NCI-H1048 (cell line): ENCODE data around the gene WFDC6.
"Not testable (repeated sequence)": the region's sequence is repeated elsewhere in the genome, so short reads cannot be mapped to it uniquely, and the experiment has no call there.

Source experiments
- DNase-seq: peaks from one replicate; lab custom pipeline; 2025; lab: John Stamatoyannopoulos, UW

The WFDC6 gene

DNA sequence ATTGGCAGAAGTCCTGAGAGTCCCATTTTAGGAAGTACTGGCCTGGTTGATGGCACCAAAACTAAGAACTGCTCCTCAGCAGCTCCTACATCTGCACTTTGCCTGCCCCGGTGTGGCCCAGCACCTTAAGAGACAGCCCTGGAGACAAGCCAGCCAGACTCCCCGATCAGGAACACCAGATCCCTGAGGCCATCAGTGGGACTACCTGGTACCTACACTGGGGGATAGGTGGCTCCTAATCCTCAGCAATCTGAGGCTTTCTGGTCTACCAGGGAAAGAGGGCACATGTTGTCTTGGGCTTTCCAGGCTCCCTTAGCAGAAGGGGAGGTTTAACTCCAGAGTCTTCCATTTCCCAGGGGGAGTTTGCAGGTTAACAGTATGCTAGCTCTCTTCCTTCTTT lies at the start of gene WFDC6:
TSS of gene WFDC6 (minus strand) at position 101 of the 400 bp plus-strand sequence. CDS start at position 26, 75 bp downstream.
- DNase-seq, result no peak

DNA sequence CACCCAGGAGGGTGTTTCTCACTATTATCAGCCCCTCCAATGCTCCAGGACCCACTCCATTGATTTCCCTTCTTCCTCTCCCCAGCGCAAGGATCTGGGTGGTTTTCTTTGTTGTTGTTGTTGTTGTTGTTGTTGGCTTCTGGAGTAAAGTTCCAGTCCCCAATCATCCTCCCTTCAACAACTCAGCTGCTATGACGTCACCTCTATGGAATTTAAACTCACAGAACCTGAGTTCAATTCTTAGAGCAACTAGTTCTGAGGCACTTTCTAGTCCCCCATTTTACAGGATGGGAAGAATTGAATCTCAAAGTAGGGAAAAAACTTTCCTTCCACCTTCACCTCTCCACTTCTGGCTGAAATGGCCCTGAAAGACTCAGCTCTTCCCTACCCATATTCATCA lies 49.5 kb upstream of the WFDC6 start:
- no peak for DNase-seq

DNA sequence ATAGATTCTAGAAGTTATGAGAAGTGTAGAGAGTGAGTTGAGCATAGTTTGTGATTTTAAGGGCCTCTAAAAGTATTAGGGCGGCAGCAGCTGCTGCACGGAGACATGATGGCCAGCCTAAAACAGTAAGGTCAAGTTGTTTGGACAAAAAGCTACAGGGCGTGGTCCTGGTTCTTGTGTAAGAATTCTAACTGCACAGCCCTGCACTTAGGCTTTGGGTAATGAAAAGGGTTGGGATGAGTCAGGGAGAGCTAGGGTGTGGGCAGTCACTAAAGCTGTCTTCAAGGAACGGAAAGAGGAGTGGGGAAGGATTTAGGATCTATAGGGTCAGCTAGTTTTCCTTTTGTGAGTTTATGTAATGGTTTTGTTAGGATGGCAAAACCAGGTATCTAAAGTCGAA lies 46.7 kb upstream of the WFDC6 start:
- not testable (repeated sequence) for DNase-seq

DNA sequence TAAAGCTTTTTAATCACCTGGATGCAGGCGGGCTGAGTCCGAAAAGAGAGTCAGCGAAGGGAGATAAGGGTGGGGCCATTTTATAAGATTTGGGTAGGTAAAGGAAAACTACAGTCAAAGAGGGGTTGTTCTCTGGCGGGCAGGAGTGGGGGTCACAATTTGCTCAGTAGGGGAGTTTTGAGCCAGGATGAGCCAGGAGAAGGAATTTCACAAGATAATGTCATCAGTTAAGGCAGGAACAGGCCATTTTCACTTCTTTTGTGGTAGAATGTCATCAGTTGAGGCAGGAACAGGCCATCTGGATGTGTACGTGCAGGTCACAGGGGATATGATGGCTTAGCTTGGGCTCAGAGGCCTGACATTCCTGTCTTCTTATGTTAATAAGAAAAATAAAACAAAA lies 45.0 kb upstream of the WFDC6 start:
- DNase-seq, result not testable (repeated sequence)

DNA sequence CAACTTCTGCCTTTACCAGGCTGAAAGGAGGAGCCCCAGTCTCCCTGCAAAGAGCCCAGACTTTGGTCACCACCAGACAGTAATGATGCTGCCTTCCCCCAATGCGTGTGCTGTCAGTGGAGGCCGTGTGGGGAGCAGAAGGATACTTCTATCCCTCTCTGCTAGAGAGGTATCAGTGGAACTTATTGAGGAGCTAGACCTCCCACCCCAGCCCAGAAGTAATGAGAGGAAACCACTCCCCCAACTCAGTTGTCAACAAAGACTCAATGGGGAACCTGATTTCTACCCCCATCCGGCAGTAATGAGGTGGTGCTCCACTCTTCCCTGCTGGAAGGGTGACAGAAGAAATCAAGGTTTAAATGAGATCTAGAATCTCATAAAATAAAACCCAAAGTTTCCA lies 44.2 kb upstream of the WFDC6 start:
- no peak for DNase-seq

DNA sequence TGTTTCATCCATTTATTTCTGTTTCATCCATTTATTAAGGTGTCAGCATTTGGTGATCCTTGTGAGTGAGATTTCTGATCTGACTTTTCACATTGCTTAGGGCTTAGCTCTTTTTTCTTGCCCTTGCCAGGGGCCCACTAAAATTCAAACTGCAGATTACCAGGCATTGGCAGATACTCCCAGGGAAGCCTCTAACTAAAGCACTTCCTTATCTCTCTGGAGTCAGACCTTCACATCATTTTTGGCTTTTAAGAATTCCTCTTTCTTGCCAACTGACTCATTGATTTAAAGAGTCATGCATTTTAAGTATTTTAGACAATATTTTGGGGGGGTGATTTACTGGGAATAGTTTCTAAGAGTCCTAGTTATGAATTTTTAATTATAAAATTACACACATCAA lies 42.4 kb upstream of the WFDC6 start:
- DNase-seq, result no peak

DNA sequence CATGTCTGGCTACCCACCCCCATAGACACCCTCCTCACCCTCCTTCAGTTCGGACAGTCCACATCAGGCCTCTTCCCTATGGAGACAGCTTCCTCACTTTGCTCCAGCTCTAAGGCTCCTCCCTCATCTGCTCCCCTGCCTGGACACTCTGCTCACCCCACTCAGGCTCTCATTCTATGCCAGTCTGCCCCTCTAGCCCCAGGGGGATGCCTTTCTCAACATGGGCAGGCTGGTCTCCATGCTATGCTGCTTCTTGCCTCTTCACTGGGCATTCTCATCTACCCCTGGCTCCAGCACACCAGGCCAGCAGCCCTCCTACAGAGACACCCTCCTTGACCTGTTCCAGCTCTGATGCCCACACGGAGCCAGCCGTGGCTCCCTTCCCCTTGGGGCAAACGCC lies 39.9 kb upstream of the WFDC6 start, which contains the start of gene WFDC8:
TSS of gene WFDC8 (minus strand) at position 101 of the 400 bp plus-strand sequence. CDS start at position 64, 37 bp downstream.
- DNase-seq, result no peak

DNA sequence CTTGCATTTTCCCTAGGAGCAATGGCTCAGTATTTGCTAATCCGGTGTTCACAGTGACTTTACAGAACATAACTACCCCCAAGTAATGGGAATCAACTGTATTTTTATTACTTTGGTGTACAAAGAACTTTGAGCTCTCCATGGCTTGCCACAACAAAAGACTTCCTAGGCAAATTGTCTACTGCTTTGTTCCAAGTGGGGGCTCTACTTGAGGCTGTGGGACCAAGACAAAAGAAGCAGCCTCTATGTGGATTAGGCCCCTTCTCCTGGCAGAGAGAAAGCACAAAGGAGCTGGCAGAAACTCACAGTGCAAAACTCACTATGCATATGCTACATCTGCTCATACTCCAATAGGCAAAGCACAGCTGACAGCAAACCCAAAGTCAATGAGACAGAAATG lies 38.9 kb upstream of the WFDC6 start:
- DNase-seq, result no peak

DNA sequence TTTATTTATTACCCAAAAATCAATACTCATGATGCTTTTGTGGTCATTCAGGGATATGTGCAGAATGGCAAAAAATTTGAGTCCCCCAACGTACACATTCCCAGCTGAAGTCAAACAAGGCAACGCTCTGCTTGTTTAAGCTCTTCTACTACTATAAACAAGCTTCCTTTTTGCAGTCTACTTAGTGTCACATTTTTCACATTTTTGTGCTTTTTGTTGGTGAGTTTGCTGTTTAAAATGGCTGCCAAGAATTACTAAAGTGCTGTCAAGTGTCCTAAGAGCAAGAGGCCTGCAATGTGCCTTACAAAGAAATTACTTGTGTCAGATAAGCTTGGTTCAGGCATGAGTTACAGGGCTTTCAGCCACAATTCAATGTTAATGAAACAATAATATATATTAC lies 37.7 kb upstream of the WFDC6 start:
- no peak for DNase-seq

DNA sequence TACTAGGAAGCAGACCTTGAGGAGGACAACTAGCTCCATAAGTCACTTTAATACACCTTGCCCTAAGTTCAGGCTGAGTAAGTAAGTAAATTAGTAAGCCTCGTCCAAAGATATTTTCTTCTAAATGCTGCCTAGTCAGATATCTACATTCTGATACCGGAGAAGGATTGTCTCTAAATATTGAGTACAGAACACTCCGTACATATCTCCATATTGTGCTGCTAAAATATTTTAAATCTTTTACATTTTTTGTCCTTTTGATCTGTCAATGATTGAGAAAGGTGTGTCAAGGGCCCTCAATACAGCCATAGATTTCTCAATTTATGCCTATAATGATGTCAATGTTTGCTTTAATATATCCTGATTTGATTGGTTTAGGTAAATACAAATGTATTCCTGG lies 36.6 kb upstream of the WFDC6 start:
- DNase-seq, result no peak

DNA sequence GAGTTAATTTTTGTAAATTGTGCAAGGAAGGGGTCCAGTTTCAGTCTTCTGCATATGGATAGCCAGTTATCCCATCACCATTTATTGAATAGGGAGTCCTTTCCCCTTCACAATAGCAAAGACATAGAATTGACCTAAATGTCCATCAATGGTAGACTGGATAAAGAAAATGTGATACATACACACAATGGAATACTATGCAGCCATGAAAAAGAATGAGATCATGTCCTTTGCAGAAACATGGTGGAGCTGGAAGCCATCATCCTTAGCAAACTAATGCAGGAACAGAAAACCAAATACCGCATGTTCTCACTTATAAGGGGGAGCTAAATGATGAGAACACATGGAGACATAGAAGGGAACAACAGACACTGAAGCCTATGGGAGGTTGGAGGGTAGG lies 30.4 kb upstream of the WFDC6 start:
- not testable (repeated sequence) for DNase-seq

DNA sequence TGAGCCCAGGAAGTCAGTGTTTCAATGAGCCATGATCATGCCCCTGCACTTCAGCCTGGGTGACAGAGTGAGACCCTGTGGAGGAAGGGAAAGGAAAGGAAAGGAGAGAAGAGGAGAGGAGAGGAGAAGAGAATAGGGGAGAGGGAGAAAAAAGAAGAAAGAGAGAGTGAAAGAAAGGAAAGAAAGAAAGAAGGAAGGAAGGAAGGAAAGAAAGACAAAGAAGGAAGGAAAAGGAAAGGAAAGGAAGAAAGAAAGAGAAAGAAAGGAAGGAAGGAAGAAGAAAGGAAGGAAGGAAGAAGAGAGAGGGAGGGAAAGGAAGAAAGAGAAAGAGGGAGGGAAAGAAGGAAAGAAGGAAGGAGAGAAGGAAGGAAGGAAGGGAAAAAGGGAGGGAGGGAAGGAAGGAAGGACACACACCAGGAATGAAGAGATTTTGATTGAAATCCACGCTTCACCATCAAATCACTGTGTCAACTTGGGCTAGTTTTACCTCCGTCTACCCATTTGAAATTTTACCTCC lies 25.5 kb upstream of the WFDC6 start:
- DNase-seq, result no peak

DNA sequence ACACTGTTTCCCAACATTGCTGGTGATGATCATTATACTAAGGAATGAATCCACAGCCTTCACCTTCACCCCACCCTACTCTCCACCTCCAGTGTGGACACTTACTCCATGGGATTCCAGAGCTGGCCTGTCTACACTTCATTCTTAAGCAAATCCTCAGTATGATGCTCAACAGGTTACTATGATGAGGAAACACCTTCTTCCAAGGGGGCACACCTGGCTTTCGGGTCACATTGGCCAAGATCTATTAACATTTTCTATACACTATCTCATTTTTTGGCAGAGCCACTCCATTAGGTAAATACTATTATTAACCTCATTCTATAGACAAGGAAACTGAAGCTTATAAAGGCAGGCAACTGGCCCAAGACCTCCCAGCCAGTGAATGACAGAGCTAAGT lies 15.9 kb upstream of the WFDC6 start:
- DNase-seq, result no peak

DNA sequence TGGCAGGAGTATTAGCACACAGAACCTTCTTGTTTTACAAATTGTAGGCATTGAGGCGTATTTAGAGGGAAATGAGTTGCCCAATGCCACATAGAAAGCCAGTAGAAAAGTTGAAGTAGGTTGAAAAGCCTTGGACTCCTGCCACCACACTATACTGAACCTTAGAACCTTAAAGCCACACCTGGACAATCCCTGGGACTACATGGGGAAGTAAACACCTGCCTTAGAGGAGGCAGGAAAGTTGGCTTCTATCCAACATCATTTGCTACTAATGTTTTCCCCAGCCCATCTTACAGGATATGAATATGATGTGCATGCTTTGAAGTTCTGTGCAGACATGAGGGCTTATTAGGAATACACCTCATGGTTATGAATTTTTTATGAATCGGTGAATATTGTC lies 13.2 kb upstream of the WFDC6 start:
- DNase-seq, result no peak

DNA sequence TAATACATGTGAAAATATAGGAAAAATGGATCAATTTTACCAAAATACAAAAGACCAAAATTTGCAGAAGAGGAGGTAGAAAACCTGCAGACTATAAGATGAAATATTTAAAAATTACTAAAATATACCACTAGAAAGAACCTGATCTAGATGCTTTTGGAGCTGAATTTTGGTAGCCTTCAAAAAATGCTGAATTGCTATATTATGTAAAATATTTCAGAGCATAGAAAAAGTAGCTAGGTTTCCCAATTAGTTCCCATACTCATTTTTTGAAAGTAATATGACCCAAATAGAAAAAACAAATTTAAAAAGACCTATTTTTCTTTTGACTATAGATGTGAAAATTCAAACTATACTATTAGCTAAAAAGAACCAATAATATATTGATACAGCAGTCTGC lies 11.5 kb upstream of the WFDC6 start:
- no peak for DNase-seq

DNA sequence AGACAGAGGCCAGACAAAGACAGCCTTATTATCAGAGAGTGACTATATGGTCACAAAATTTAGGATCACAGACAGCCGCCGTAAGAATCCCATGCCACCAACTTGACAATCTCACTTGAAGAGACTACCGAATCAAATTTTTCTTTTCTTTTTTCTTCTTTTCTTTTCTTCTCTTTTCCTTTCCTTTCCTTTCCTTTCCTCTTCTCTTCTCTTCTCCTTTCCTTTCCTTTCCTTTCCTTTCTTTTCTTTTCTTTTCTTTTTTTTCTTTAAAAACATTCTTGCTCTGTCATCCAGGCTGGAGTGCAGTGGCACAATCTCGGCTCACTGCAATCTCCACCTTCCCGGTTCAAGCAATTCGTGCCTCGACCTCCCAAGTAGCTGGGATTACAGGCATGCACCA lies 9.1 kb upstream of the WFDC6 start:
- no peak for DNase-seq

DNA sequence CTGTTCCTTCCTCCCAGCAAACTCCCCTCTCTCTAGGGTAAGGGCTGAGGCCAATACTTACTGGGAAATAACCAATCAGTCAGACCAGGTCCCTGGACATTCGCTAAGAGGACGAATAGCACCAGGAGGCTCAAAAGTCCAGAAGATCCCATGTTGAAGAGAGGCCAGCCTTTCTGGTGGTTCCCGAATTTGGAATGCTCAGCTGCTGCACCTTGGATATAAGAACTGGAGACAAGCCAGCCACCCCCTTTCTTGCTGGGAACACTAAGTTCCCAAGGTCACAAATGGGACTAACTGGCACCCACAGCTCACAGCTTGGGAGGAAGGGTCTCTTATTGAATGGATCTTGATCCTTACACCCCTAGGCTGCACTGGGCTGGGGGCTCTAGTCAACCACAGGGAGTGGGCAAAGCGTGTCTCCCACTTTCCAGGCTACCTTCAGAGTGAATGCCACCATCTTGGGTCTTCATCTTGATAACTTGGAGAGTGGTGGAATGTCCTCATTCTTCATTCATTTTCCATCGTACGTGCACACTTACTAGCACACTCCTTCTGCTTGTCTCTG lies 8.0 kb upstream of the WFDC6 start, which contains the start of gene EPPIN:
TSS of gene EPPIN (minus strand) at position 196 of the 565 bp plus-strand sequence. CDS start at position 152, 44 bp downstream.
- DNase-seq, result no peak

DNA sequence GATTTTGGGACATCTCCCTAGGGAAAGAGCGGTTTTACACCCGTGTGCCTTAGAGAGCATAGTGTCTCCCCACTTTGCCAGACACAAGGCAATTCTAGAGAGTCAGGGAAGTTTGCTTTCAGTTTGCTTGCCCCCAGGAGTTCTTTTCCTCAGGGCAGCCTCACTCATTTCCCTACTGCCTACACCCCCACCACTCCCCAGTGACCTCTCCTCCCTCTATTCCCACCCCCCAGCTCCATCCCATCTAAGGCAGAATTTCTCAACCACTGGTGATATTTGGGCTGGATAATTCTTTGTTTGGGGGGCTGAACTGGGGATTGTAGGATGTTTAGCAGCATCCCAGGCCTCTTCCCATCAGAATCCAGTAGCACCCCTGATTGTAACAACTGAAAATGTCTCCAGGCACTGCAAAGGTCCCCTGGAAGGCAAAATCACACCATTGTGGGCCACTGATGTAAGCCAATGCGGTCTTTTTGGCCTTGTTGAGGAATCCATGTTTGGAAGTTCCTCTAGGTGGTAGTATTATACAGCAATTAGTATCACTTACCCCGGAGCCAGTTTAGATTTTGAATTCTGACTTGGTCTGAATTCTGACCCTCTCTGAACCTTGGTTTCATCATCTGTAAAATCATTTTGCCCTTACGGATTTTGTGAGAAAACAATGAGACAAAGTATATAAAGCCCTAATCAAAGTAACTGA lies 6.6 kb upstream of the WFDC6 start:
- DNase-seq, result no peak

DNA sequence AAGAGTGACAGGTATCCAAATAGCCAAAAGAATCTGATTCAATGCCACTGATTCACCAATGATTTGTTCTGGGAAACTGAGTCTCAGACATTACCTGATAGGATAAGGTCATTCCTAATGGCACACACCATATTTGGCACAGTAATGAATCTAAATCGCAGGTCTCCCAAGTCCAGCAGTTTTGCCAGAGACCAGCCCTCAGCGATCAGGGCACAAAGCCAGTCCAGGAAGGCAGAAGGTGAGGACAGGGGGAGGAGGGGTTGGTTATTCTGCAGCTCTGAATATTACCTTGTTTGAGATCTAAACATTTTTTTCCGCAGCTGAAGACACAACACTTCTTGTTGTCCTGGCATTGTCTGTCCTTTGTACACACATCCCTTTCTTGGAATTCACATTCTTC lies 6.1 kb upstream of the WFDC6 start:
- no peak for DNase-seq

DNA sequence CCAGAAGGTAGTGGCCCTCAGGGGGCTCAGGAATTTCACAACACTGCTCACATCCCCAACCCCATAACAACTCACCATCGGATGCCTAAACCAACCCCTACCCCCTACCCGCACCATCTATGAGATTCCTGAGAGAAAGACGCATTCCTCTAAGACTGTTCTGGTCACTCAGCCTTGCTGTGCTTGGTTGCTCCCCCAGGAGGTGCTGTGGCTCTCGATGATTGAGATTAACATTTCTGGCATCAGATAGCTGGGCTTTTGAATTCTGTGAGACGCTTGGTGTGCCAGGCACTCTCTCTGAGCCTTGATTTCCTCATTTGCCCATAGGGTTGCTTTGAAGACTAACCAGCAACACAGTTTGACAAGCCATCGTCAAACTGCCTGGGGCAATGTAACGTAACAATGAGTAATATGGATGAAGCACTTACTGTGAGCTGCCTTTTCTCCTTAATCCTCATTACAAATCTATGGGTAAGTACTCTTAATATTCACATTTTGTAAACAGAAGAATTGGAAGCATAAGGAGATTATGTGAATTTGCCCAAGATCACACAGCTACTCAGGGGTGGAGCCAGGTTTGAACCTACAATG lies 978 bp downstream of the WFDC6 start:
- DNase-seq, result no peak

DNA sequence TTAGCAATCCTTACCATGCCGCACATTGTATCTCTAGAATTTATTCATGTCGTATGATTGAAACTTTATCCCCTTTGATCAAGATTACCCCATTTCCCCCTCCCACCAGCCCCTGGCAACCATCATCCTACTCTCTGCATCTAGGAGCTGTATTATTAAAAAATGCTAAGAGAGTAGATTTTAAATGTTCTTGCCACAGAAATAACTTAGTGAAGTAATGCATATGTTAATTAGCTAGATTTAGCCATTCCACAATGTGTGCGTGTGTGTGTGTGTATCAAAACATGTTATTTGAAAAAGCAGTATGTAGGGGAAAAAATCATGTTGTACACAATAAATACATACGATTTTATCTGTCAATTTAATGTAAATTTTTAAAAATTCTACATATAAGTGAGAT lies 12.0 kb downstream of the WFDC6 start:
- no peak for DNase-seq

DNA sequence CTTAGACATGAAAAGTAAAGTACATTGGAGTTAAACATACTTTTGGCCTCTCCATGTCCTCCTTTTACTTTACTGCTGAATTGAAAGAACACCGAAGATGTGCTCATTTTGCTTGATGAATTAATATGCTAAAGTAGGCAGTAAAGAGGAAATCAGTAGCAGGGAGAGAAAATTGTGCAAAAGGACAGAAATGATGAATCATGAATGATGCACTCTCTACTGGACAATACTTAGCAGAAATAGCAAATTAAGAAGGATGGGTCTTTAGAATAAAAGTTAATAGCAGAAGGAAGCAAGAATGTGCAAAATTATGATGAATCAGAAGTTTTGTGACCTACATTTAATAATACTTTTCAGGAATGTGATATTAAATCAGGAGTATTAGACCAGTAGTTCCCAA lies 15.5 kb downstream of the WFDC6 start:
- no peak for DNase-seq

DNA sequence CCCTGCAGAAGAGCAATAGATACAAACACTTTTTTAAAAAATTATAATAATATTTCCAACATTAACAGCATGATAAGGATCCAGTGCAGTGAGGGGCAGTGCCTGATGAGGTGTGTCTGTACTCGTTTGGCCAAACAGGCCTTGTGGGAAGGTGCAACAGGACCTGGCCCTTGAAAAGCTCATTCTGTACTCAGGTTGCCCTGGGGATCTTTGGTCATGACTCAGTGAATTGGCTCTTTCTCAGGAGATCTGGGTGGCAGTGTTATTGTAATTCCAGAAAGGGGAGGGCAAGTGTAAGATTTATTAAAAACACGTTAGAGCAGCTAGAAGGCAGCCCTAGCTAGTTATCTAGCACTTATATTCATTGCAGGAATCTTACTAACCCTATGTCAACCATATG lies 21.0 kb downstream of the WFDC6 start:
- DNase-seq, result no peak
